ENCODE data around the gene CCDC80.

CCDC80 gene

DNA sequence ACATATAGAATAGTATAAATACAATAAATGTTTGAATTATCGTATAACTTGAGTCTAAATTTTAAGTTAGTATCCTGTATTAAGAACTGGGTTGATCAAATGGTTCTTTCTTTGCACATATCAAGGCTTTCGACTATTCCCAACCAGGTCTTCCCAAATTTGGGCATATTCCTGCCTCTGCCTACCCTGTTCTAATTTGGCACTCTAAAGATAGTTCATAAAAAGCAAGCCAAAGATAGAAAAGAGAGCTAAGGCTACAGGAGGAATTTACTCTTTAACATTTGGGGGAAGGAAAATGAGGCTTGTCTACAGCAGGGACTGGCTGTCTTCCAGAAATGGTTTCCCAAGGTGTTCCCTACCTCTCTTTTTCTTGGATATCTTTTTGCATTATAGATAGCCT, 43.0 kb downstream of the CCDC80 start:
- no peak overlapping the region for H3K4me3 ChIP-seq (replicated peaks; ENCODE audit: low read depth, low read length)
- DNase-seq (ENCODE audit: extremely low read depth, insufficient read length): no peak
- H3K36me3 ChIP-seq (ENCODE audit: control insufficient read depth, insufficient read depth, low read length): no peaks in the 10 kb centered on the region
- H3K27me3 ChIP-seq (replicated peaks; ENCODE audit: control insufficient read depth, insufficient read depth, low read length): no peaks in the 10 kb centered on the region
- TF ChIP-seq, protein P1, sequence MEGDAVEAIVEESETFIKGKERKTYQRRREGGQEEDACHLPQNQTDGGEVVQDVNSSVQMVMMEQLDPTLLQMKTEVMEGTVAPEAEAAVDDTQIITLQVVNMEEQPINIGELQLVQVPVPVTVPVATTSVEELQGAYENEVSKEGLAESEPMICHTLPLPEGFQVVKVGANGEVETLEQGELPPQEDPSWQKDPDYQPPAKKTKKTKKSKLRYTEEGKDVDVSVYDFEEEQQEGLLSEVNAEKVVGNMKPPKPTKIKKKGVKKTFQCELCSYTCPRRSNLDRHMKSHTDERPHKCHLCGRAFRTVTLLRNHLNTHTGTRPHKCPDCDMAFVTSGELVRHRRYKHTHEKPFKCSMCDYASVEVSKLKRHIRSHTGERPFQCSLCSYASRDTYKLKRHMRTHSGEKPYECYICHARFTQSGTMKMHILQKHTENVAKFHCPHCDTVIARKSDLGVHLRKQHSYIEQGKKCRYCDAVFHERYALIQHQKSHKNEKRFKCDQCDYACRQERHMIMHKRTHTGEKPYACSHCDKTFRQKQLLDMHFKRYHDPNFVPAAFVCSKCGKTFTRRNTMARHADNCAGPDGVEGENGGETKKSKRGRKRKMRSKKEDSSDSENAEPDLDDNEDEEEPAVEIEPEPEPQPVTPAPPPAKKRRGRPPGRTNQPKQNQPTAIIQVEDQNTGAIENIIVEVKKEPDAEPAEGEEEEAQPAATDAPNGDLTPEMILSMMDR (IDR thresholded peaks at IDR 0.05; ENCODE audit: insufficient read depth, low read length, poor library complexity, severe bottlenecking): no peak

DNA sequence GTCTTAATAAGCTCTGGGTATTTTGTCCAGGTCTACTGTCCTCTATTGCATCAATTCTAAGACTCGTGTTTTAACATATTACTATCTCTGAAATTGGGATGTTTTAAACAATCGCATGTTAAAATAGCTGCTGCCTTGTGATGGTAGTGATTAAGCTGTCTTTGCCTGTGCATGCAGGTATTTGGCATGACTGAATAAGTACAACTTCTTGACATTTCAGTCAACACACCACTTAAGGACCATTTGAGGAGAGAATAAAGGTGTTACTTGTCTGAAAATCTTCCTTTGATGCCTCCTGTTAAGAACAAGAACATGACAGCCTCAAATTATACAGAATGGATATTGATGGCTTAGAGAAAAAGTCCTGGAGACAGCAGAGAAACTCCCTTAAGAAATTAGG, 46.1 kb downstream of the CCDC80 start:
- Histone ChIP-seq H3K4me3 (replicated peaks; ENCODE audit: low read depth, low read length) (no peak overlapping the region), H3K36me3 (ENCODE audit: control insufficient read depth, insufficient read depth, low read length) (no peaks in the 10 kb centered on the region), H3K27me3 (replicated peaks; ENCODE audit: control insufficient read depth, insufficient read depth, low read length) (no peaks in the 10 kb centered on the region)
- DNase-seq (ENCODE audit: extremely low read depth, insufficient read length): no peak
- TF ChIP-seq, protein P1 (IDR thresholded peaks at IDR 0.05; ENCODE audit: insufficient read depth, low read length, poor library complexity, severe bottlenecking): no peak

DNA sequence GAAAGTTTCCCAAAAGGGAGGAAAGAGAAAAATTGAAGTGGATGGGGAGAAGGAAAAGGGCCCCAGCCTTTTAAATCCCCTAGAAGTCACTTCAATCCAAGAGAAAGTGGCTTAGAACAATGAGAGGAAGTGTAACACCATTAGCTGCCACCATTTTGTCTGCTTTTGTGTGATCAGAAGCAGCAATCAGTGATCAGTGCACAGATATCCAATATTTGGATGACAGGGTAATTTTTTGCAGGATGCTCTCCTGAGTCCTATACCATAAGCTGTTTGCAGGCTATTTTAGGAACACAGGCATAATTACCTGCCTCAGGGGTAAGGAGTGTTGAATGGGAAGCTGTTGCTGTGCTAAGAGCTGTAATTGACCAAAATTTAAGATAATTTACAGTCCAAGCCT, 47.7 kb downstream of the CCDC80 start:
- H3K27me3 ChIP-seq (replicated peaks; ENCODE audit: control insufficient read depth, insufficient read depth, low read length): no peaks in the 10 kb centered on the region
- TF ChIP-seq, protein P1 (IDR thresholded peaks at IDR 0.05; ENCODE audit: insufficient read depth, low read length, poor library complexity, severe bottlenecking): no peak
- no peaks in the 10 kb centered on the region for H3K36me3 ChIP-seq (ENCODE audit: control insufficient read depth, insufficient read depth, low read length)
- no peak for DNase-seq (ENCODE audit: extremely low read depth, insufficient read length)
- H3K4me3 ChIP-seq (replicated peaks; ENCODE audit: low read depth, low read length): no peak overlapping the region

DNA sequence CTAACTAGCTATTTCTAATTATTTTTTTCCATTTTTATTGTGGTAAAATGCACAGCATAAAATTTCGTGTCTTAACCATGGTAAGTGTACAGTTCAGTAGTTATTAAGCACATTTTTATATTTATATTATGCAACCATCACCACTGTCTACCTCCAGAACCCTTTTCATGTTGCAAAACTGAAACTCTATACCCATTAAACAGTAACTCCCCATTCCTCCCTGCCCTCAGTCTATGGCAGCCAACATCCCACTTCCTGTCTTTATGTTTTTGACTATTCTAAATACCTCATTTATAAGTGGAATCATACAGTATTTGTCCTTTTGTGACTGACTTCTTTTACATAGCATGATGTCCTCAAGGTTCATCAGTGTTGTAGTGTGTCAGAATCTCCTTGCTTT, 53.6 kb downstream of the CCDC80 start:
- DNase-seq (ENCODE audit: extremely low read depth, insufficient read length): no peak
- Histone ChIP-seq H3K27me3 (replicated peaks; ENCODE audit: control insufficient read depth, insufficient read depth, low read length) (no peaks in the 10 kb centered on the region), H3K36me3 (ENCODE audit: control insufficient read depth, insufficient read depth, low read length) (peaks cover 2% of the 10 kb centered on the region; the same call in 1 of the 2 replicates), H3K4me3 (replicated peaks; ENCODE audit: low read depth, low read length) (no peak overlapping the region)
- TF ChIP-seq, protein P1 (IDR thresholded peaks at IDR 0.05; ENCODE audit: insufficient read depth, low read length, poor library complexity, severe bottlenecking): no peak

DNA sequence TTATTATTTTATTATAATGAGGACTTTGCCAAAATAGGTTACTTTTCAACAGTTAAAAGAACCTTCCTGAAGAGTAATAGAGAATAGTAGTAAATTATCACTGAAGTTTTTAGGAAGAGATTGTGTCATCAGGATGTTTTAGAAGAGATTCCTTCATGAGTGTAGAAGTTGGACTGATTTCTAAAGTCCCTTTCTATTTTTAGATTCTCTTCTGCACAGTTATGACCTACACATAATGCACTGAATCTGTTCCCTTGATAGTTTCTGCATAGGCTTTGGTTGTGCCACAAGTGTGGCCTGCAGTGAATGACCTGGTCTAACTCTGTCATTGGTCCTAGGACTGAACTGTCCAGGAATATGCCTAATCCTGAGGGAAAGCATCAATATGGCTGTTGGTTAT, 55.2 kb downstream of the CCDC80 start:
- Histone ChIP-seq H3K36me3 (ENCODE audit: control insufficient read depth, insufficient read depth, low read length) (peaks cover 2% of the 10 kb centered on the region; the same call in 1 of the 2 replicates), H3K4me3 (replicated peaks; ENCODE audit: low read depth, low read length) (no peak overlapping the region), H3K27me3 (replicated peaks; ENCODE audit: control insufficient read depth, insufficient read depth, low read length) (no peaks in the 10 kb centered on the region)
- TF ChIP-seq, protein P1 (IDR thresholded peaks at IDR 0.05; ENCODE audit: insufficient read depth, low read length, poor library complexity, severe bottlenecking): no peak
- no peak for DNase-seq (ENCODE audit: extremely low read depth, insufficient read length)

DNA sequence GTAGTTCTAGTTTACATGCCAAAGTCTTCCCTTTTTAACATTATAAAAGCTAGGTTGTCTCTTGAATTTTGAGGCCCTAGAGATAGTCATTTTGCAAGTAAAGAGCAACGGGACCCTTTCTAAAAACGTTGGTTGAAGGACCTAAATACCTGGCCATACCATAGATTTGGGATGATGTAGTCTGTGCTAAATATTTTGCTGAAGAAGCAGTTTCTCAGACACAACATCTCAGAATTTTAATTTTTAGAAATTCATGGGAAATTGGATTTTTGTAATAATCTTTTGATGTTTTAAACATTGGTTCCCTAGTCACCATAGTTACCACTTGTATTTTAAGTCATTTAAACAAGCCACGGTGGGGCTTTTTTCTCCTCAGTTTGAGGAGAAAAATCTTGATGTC, 57.8 kb downstream of the CCDC80 start:
- no peak overlapping the region for H3K4me3 ChIP-seq (replicated peaks; ENCODE audit: low read depth, low read length)
- TF ChIP-seq, protein P1 (IDR thresholded peaks at IDR 0.05; ENCODE audit: insufficient read depth, low read length, poor library complexity, severe bottlenecking): no peak
- H3K27me3 ChIP-seq (replicated peaks; ENCODE audit: control insufficient read depth, insufficient read depth, low read length): no peaks in the 10 kb centered on the region
- H3K36me3 ChIP-seq (ENCODE audit: control insufficient read depth, insufficient read depth, low read length): peaks cover 2% of the 10 kb centered on the region; the same call in 1 of the 2 replicates
- no peak for DNase-seq (ENCODE audit: extremely low read depth, insufficient read length)
